Liver (tissue), 9 donors: ENCODE measurements around the gene SNU13. TPM values are rescaled to one million over a fixed set of nuclear protein-coding genes. Genes with fewer than 3 reads are reported as not detected.
A peak's percentile ranks its signal among the peaks of the same experiment; 100 is the strongest.

Source experiments
- DNase-seq: peaks from one replicate; pipeline ENCODE4 v3.0.0-alpha.2; 2017; ENCODE audit warnings: low spot score
- H3K27ac ChIP-seq, 2 donors: one replicate each; pipeline ENCODE4 v1.7.0; 2013; ENCODE audit warnings: inconsistent platforms in 2 of 2, low read length in 2 of 2, control low read depth in 1 of 2, low read depth in 1 of 2, mild to moderate bottlenecking in 1 of 2
- H3K27me3 ChIP-seq, 4 donors: one replicate each; pipeline versions ENCODE4 v1.6.1 to v1.7.0; 2013; ENCODE audit warnings: low read length in 3 of 4, inconsistent platforms in 1 of 4, mild to moderate bottlenecking in 1 of 4, moderate library complexity in 1 of 4; ENCODE audit not compliant: control insufficient read depth in 4 of 4, insufficient read depth in 4 of 4
- H3K36me3 ChIP-seq, 4 donors: one replicate each; pipeline versions ENCODE4 v1.6.1 to v1.7.0; 2013; ENCODE audit warnings: low read length in 3 of 4, mild to moderate bottlenecking in 3 of 4, low read depth in 1 of 4, moderate library complexity in 1 of 4; ENCODE audit not compliant: control insufficient read depth in 4 of 4, insufficient read depth in 3 of 4
- H3K4me1 ChIP-seq, 4 donors: one replicate each; pipeline versions ENCODE4 v1.6.1 to v1.7.0; 2013; ENCODE audit warnings: low read length in 3 of 4, mild to moderate bottlenecking in 3 of 4, moderate library complexity in 1 of 4; ENCODE audit not compliant: control insufficient read depth in 4 of 4, insufficient read depth in 4 of 4
- H3K4me3 ChIP-seq, 3 donors: one replicate each; pipeline versions ENCODE4 v1.6.1 to v1.7.0; 2013; ENCODE audit warnings: low read length in 3 of 3, control low read depth in 1 of 3, low read depth in 1 of 3, mild to moderate bottlenecking in 1 of 3
- H3K9ac ChIP-seq, 2 donors: one replicate each; pipeline ENCODE4 v1.7.0; 2013; ENCODE audit warnings: low read length in 2 of 2, mild to moderate bottlenecking in 2 of 2, moderate library complexity in 2 of 2, control low read depth in 1 of 2, low read depth in 1 of 2
- H3K9me3 ChIP-seq, 4 donors: one replicate each; pipeline versions ENCODE4 v1.6.1 to v1.7.0; 2013; ENCODE audit warnings: low read length in 3 of 4; ENCODE audit not compliant: control insufficient read depth in 4 of 4
- CTCF ChIP-seq: fragments of 150-350 bp; IDR thresholded peaks from 2 replicates; pipeline ENCODE4 v1.5.1; 2017; ENCODE audit warnings: improper control_type of control experiment, low read depth, low read length; ENCODE audit not compliant: missing input control
- EGR1 ChIP-seq, 2 donors: IDR thresholded peaks; 2 replicates each; pipeline ENCODE4 v1.6.1; 2016 to 2018; ENCODE audit warnings: antibody characterized with exemption in 2 of 2, low read depth in 2 of 2
- FOXA1 ChIP-seq: IDR thresholded peaks from 2 replicates; pipeline ENCODE4 v1.6.1; 2016; ENCODE audit warnings: antibody characterized with exemption
- FOXA2 ChIP-seq: IDR thresholded peaks from 2 replicates; pipeline ENCODE4 v1.6.1; 2016; ENCODE audit warnings: antibody characterized with exemption
- GABPA ChIP-seq, 2 donors: IDR thresholded peaks in 1 of 2; conservative IDR thresholded peaks in 1 of 2; 2 replicates each; pipeline ENCODE4 v1.6.1; 2016; ENCODE audit warnings: antibody characterized with exemption in 2 of 2, mild to moderate bottlenecking in 1 of 2, moderate library complexity in 1 of 2
- HNF4A ChIP-seq, 2 donors: conservative IDR thresholded peaks; 2 replicates each; pipeline ENCODE4 v1.6.1; 2016; ENCODE audit warnings: antibody characterized with exemption in 2 of 2, mild to moderate bottlenecking in 2 of 2
- HNF4G ChIP-seq: IDR thresholded peaks from 2 replicates; pipeline ENCODE4 v1.6.1; 2016; ENCODE audit warnings: antibody characterized with exemption
- JUND ChIP-seq, 2 donors: IDR thresholded peaks; 2 replicates each; pipeline ENCODE4 v1.6.1; 2016; ENCODE audit warnings: antibody characterized with exemption in 2 of 2
- MAX ChIP-seq: IDR thresholded peaks from 2 replicates; pipeline ENCODE4 v1.6.1; 2016; ENCODE audit warnings: antibody characterized with exemption
- NR2F2 ChIP-seq: IDR thresholded peaks from 2 replicates; pipeline ENCODE4 v1.6.1; 2016; ENCODE audit warnings: antibody characterized with exemption
- RAD21 ChIP-seq, 2 donors: IDR thresholded peaks; 2 replicates each; pipeline ENCODE4 v1.6.1; 2016; ENCODE audit warnings: antibody characterized with exemption in 2 of 2, mild to moderate bottlenecking in 2 of 2
- RXRA ChIP-seq, 2 donors: IDR thresholded peaks; 2 replicates each; pipeline ENCODE4 v1.6.1; 2017 to 2018; ENCODE audit warnings: antibody characterized with exemption in 2 of 2, mild to moderate bottlenecking in 1 of 2
- SP1 ChIP-seq: IDR thresholded peaks from 2 replicates; pipeline ENCODE4 v1.6.1; 2018; ENCODE audit warnings: antibody characterized with exemption, mild to moderate bottlenecking
- YY1 ChIP-seq: IDR thresholded peaks from 2 replicates; pipeline ENCODE4 v1.6.1; 2016; ENCODE audit warnings: antibody characterized with exemption, mild to moderate bottlenecking
- WGBS: extraction: QIAGEN DNeasy Blood & Tissue Kit; methylation state at CpG from one replicate; pipeline ENCODE4 v1.1.7; 2013; 5-methylcytosine and 5-hydroxymethylcytosine counted together
- polyA plus RNA-seq, 2 donors: library from polyadenylated mRNA; stranded (reverse) in 1 of 2; unstranded in 1 of 2; fragments of 200-250 nt in 1 of 2; fragments of >200 nt in 1 of 2; fragmentation: Nextera tagmentation in 1 of 2; extraction: Ambion mirVana in 1 of 2; gene quantifications; one replicate each; pipeline versions ENCODE4 v1.2.1 to v1.2.3, GENCODE V29; 2013 to 2015
- total RNA-seq, 2 donors: library from RNA; depleted of rRNA; stranded (reverse); fragments of >200 nt; gene quantifications; one replicate each; pipeline ENCODE4 v1.2.3, GENCODE V29; 2014
- TF ChIP-seq, protein P1 (sequence below): IDR thresholded peaks from 2 replicates; pipeline ENCODE4 v1.6.1; 2016; ENCODE audit warnings: antibody characterized with exemption, mild to moderate bottlenecking
- TF ChIP-seq, protein P2 (sequence below): IDR thresholded peaks from 2 replicates; pipeline ENCODE4 v1.6.1; 2016; ENCODE audit warnings: antibody characterized with exemption
- TF ChIP-seq, protein P3 (sequence below): IDR thresholded peaks from 2 replicates; pipeline ENCODE4 v1.6.1; 2016; ENCODE audit warnings: antibody characterized with exemption
- donor health status: healthy.
- donor health status: healthy.
- donor health status: healthy.
- donor health status: healthy.
- donor health status: healthy.

Gene SNU13
- total and polyA plus RNA-seq, 4 donors, result 22.3 to 104 (median 43.9) TPM

DNA sequence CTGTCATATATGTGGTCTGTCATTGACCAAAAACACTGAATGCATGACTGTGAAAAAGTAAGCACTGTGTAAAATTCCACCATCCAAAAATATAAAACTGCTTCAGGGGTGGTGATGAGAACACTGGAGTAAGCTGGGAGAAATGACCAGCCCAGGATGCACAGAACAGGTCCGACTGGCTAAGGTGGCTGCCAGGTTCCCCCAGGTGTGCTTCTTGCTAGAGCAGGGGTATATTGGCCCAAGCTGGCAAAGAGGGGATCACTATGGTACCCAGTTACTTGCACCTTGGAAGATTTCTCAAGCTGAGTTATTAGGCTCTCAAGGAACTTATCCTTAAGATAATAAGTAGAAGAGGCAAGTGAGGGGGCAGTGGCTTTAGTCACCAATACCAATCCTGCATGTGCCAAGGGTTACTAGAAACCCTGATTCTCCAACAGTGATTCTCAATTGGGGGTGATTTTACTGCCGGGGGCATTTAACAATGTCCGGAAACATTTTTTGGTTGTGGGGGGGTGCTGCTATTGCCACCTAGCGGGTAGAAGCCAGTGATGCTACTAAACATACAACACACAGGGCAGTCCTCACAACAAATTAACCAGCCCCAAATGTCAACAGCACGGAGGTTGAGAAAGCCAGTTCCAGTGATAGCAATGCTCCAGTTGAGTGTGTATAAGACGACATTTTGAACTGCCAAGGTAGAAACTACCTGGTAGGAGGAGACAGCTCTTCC is 15.7 kb downstream of the SNU13 start:
- peaks cover 0 to 2% (median 0%) of the 10 kb centered on the region in 4 donors for H3K4me1 ChIP-seq
- no peak for DNase-seq
- H3K27ac ChIP-seq, result no peak overlapping the region
- 58% methylated on average over 6 of the region's 6 CpGs for WGBS
- no peaks in the 10 kb centered on the region for H3K27me3 ChIP-seq
- TF ChIP-seq FOXA1 (peak; percentile 45), RAD21 (IDR thresholded peaks at IDR 0.05) (peak; percentile 10 to 57), CTCF (peak; percentile 45), EGR1 (IDR thresholded peaks at IDR 0.05; ENCODE audit: low read depth in 2 of 2) (no peak), NR2F2 (no peak), HNF4G (no peak), SP1 (peak; percentile 53), GABPA (IDR thresholded peaks at IDR 0.05 in 1 of 2, conservative IDR thresholded peaks at IDR 0.05 in 1 of 2) (no peak), YY1 (peak; percentile 55), MAX (no peak), JUND (IDR thresholded peaks at IDR 0.05) (no peak), FOXA2 (peak; percentile 57), HNF4A (conservative IDR thresholded peaks at IDR 0.05) (peak in 1 of 2 donors; percentile 10), RXRA (IDR thresholded peaks at IDR 0.05) (peak in 1 of 2 donors; percentile 25)
- TF ChIP-seq, protein P1, sequence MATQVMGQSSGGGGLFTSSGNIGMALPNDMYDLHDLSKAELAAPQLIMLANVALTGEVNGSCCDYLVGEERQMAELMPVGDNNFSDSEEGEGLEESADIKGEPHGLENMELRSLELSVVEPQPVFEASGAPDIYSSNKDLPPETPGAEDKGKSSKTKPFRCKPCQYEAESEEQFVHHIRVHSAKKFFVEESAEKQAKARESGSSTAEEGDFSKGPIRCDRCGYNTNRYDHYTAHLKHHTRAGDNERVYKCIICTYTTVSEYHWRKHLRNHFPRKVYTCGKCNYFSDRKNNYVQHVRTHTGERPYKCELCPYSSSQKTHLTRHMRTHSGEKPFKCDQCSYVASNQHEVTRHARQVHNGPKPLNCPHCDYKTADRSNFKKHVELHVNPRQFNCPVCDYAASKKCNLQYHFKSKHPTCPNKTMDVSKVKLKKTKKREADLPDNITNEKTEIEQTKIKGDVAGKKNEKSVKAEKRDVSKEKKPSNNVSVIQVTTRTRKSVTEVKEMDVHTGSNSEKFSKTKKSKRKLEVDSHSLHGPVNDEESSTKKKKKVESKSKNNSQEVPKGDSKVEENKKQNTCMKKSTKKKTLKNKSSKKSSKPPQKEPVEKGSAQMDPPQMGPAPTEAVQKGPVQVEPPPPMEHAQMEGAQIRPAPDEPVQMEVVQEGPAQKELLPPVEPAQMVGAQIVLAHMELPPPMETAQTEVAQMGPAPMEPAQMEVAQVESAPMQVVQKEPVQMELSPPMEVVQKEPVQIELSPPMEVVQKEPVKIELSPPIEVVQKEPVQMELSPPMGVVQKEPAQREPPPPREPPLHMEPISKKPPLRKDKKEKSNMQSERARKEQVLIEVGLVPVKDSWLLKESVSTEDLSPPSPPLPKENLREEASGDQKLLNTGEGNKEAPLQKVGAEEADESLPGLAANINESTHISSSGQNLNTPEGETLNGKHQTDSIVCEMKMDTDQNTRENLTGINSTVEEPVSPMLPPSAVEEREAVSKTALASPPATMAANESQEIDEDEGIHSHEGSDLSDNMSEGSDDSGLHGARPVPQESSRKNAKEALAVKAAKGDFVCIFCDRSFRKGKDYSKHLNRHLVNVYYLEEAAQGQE, result no peak
- TF ChIP-seq, protein P2, sequence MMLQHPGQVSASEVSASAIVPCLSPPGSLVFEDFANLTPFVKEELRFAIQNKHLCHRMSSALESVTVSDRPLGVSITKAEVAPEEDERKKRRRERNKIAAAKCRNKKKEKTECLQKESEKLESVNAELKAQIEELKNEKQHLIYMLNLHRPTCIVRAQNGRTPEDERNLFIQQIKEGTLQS, result no peak
- TF ChIP-seq, protein P3, sequence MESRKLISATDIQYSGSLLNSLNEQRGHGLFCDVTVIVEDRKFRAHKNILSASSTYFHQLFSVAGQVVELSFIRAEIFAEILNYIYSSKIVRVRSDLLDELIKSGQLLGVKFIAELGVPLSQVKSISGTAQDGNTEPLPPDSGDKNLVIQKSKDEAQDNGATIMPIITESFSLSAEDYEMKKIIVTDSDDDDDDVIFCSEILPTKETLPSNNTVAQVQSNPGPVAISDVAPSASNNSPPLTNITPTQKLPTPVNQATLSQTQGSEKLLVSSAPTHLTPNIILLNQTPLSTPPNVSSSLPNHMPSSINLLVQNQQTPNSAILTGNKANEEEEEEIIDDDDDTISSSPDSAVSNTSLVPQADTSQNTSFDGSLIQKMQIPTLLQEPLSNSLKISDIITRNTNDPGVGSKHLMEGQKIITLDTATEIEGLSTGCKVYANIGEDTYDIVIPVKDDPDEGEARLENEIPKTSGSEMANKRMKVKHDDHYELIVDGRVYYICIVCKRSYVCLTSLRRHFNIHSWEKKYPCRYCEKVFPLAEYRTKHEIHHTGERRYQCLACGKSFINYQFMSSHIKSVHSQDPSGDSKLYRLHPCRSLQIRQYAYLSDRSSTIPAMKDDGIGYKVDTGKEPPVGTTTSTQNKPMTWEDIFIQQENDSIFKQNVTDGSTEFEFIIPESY, result no peak
- H3K4me3 ChIP-seq, result no peak overlapping the region
- H3K9me3 ChIP-seq, result no peaks in the 10 kb centered on the region
- H3K36me3 ChIP-seq, result peaks cover 0 to 28% (median 14%) of the 10 kb centered on the region in 4 donors
- H3K9ac ChIP-seq, result no peak overlapping the region
